ENCODE data around the gene LPGAT1.

DNA sequence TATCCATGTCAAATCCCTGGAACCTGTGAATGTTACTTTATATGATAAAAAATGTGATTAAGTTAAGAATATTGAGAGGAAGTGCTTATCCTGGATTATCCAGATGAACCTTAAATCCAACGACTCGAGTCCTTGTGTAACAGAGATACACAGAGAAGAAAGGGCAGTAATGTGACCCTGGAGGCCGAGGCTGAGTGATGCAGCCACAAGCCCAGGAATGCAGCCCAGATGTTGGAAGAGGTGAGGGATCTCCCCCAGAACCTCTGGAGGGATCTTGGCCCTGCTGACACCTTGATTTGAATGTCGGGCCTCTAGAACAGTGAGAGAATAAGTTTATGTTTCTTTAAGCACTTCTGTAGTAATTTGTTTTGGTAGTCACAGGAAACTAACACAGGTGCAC, 18.0 kb downstream of the LPGAT1 start:
- TF ChIP-seq, protein P1, sequence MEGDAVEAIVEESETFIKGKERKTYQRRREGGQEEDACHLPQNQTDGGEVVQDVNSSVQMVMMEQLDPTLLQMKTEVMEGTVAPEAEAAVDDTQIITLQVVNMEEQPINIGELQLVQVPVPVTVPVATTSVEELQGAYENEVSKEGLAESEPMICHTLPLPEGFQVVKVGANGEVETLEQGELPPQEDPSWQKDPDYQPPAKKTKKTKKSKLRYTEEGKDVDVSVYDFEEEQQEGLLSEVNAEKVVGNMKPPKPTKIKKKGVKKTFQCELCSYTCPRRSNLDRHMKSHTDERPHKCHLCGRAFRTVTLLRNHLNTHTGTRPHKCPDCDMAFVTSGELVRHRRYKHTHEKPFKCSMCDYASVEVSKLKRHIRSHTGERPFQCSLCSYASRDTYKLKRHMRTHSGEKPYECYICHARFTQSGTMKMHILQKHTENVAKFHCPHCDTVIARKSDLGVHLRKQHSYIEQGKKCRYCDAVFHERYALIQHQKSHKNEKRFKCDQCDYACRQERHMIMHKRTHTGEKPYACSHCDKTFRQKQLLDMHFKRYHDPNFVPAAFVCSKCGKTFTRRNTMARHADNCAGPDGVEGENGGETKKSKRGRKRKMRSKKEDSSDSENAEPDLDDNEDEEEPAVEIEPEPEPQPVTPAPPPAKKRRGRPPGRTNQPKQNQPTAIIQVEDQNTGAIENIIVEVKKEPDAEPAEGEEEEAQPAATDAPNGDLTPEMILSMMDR (IDR thresholded peaks at IDR 0.05) = no peak
- no peak for TF ChIP-seq POLR2A (IDR thresholded peaks at IDR 0.05)

All from thyroid gland (tissue), 4 donors.